ENCODE measurements around the gene EBPL.

DNA sequence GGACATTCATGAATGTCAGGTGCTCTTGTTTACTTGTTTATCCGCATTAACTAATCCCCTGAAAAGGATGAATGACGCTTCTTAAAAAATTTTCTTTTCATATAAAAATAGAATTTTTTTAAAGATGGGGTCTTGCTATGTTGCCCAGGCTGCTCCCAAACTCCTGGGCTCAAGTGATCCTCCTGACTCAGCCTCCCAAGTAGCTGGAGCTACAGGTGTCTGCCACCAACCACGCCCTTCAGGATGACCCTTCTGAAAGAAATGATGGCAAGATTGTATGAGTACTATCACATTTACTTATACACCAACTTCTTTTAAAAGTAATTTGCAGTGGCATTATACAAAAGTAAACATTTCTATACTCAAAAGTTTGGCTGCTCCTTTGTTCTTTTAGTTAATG, 6.2 kb upstream of the EBPL start:
- TF ChIP-seq ISL1 (CRISPR knock-in tag; IDR thresholded peaks at IDR 0.05) (no peak), CREB5 (CRISPR knock-in tag; IDR thresholded peaks at IDR 0.05; ENCODE audit: low read depth) (no peak), BACH2 (CRISPR knock-in tag; IDR thresholded peaks at IDR 0.05; ENCODE audit: borderline replicate concordance) (no peak), OSR1 (CRISPR knock-in tag; IDR thresholded peaks at IDR 0.05) (no peak), ESRRG (CRISPR knock-in tag; IDR thresholded peaks at IDR 0.05) (no peak), SNAI2 (CRISPR knock-in tag; IDR thresholded peaks at IDR 0.05) (no peak), ZFP30 (CRISPR knock-in tag; IDR thresholded peaks at IDR 0.05) (no peak), ZFP3 (CRISPR knock-in tag; IDR thresholded peaks at IDR 0.05) (no peak), ZNF565 (CRISPR knock-in tag; conservative IDR thresholded peaks at IDR 0.05; ENCODE audit: low read depth) (no peak)
- TF ChIP-seq, protein P1, sequence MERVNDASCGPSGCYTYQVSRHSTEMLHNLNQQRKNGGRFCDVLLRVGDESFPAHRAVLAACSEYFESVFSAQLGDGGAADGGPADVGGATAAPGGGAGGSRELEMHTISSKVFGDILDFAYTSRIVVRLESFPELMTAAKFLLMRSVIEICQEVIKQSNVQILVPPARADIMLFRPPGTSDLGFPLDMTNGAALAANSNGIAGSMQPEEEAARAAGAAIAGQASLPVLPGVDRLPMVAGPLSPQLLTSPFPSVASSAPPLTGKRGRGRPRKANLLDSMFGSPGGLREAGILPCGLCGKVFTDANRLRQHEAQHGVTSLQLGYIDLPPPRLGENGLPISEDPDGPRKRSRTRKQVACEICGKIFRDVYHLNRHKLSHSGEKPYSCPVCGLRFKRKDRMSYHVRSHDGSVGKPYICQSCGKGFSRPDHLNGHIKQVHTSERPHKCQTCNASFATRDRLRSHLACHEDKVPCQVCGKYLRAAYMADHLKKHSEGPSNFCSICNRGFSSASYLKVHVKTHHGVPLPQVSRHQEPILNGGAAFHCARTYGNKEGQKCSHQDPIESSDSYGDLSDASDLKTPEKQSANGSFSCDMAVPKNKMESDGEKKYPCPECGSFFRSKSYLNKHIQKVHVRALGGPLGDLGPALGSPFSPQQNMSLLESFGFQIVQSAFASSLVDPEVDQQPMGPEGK (CRISPR knock-in tag; IDR thresholded peaks at IDR 0.05; ENCODE audit: borderline replicate concordance) = no peak

Data from SK-N-SH treated with all-trans-retinoic acid at 6 μM for 48 hours (cell line).